ENCODE measurements around the gene RNU6-1.

Gene RNU6-1

GRCh38 chr15:67883234-67883773 is 43.5 kb upstream of the RNU6-1 start:
- no peak overlapping the region for H3K4me3 ChIP-seq (ENCODE audit: low read depth, low read length)
- no peak for DNase-seq (ENCODE audit: low read depth, low spot score)
- TF ChIP-seq CTCF (IDR thresholded peaks at IDR 0.05; ENCODE audit: low read depth, low read length) = no peak
- in situ Hi-C loops (cut with HindIII; ENCODE audit: low sequenced_read_pairs) = no loop called here

DNA sequence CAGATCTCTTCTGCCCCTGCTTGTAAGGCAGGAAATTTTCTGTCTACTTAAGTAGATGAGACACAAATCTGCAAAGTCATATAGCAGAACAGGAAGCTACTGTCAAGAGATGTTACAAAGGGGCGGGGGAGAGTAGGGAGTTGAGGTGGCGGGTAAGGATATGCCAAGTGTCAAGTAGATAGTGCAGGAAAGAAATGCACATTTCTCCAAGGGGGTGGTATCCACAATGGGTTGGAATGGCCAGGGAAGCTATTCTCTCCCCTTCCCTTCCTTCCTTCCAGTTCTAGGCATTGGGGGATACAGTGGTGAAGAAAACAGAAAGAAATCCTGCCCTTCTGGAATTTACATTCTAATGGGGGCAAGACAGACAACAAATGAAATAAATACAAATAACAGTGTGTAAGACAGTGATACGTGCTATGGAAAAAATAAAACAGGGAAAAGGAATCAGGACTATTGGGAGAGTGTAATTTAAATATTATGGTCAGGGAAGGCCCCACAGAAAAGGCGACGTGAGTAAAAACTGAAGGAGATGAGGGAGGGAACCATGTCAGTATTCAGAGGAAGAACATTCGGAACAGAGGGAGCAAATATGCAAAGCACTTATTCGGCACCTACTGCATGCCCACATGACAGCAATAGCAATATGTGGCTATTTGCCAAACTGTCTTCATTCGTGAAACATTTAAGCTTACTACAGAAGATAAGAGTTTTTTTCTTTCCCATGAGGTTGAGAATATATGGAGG is 42.8 kb upstream of the RNU6-1 start:
- no peak overlapping the region for H3K4me3 ChIP-seq (ENCODE audit: low read depth, low read length)
- no peak for DNase-seq (ENCODE audit: low read depth, low spot score)
- TF ChIP-seq CTCF (IDR thresholded peaks at IDR 0.05; ENCODE audit: low read depth, low read length) = no peak
- in situ Hi-C loops (cut with HindIII; ENCODE audit: low sequenced_read_pairs) = no loop called here

GRCh38 chr15:67880651-67881182 is 40.9 kb upstream of the RNU6-1 start:
- no peak for DNase-seq (ENCODE audit: low read depth, low spot score)
- in situ Hi-C loops (cut with HindIII; ENCODE audit: low sequenced_read_pairs) = no loop called here
- TF ChIP-seq CTCF (IDR thresholded peaks at IDR 0.05; ENCODE audit: low read depth, low read length) = no peak
- no peak overlapping the region for H3K4me3 ChIP-seq (ENCODE audit: low read depth, low read length)

- H3K4me3 ChIP-seq (ENCODE audit: low read depth, low read length) = no peak overlapping the region
- no peak for DNase-seq (ENCODE audit: low read depth, low spot score)
- in situ Hi-C loops (cut with HindIII; ENCODE audit: low sequenced_read_pairs) = no loop called here
- no peak for TF ChIP-seq CTCF (IDR thresholded peaks at IDR 0.05; ENCODE audit: low read depth, low read length)
Observed at GRCh38 chr15:67879440-67880129, 39.7 kb upstream of the RNU6-1 start.

GRCh38 chr15:67878712-67879206 is 38.9 kb upstream of the RNU6-1 start:
- H3K4me3 ChIP-seq (ENCODE audit: low read depth, low read length) = no peak overlapping the region
- TF ChIP-seq CTCF (IDR thresholded peaks at IDR 0.05; ENCODE audit: low read depth, low read length) = no peak

DNA sequence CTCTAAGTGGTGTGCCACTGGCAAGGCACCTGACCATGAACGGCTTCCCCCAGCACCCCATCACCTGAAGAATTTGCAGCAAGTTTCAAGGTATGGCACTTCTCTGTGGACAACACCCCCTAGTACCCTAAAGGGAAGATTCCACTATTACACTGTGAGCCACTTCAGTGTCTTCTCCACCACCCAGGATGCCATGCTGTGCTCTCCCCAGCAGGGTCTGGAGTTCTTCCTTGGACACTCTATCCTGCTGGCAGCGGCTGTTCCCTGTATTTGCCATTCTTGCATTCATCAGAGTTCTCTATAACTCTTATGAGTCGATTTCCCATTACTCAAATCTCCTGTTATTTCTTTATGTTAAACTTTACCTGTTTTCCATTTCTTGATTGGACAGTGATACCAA is 33.9 kb upstream of the RNU6-1 start:
- in situ Hi-C loops (cut with HindIII; ENCODE audit: low sequenced_read_pairs) = no loop called here
- TF ChIP-seq CTCF (IDR thresholded peaks at IDR 0.05; ENCODE audit: low read depth, low read length) = no peak
- no peak for DNase-seq (ENCODE audit: low read depth, low spot score)
- H3K4me3 ChIP-seq (ENCODE audit: low read depth, low read length) = no peak overlapping the region

More at GRCh38 chr15:67878712-67879206, 38.9 kb upstream of the RNU6-1 start:
- in situ Hi-C loops (cut with HindIII; ENCODE audit: low sequenced_read_pairs) = no loop called here
- no peak for DNase-seq (ENCODE audit: low read depth, low spot score)
